ENCODE measurements around the gene PSMG4.

Gene PSMG4

GRCh38 chr6:3252369-3252768 lies 6.4 kb upstream of the PSMG4 start:
- no peak for DNase-seq

- DNase-seq, result no peak
Measured at GRCh38 chr6:3252861-3253596, 5.7 kb upstream of the PSMG4 start.

GRCh38 chr6:3253597-3253961 lies 5.2 kb upstream of the PSMG4 start:
- DNase-seq, result no peak

GRCh38 chr6:3258201-3258600 lies 546 bp upstream of the PSMG4 start:
- DNase-seq, result no peak

GRCh38 chr6:3259491-3259958 lies 778 bp downstream of the PSMG4 start:
- DNase-seq, result peak; percentile 62

- DNase-seq, result peak; percentile 52
Measured at GRCh38 chr6:3260296-3260695, 1.5 kb downstream of the PSMG4 start.

GRCh38 chr6:3260772-3261517 lies 2.2 kb downstream of the PSMG4 start:
- no peak for DNase-seq

GRCh38 chr6:3261518-3261820 lies 2.7 kb downstream of the PSMG4 start:
- DNase-seq, result no peak

GRCh38 chr6:3261921-3262320 lies 3.2 kb downstream of the PSMG4 start:
- no peak for DNase-seq

GRCh38 chr6:3263096-3263495 lies 4.3 kb downstream of the PSMG4 start:
- DNase-seq, result peak; percentile 56

GRCh38 chr6:3264356-3264755 lies 5.6 kb downstream of the PSMG4 start:
- no peak for DNase-seq

GRCh38 chr6:3265671-3266070 lies 6.9 kb downstream of the PSMG4 start:
- DNase-seq, result peak; percentile 46

GRCh38 chr6:3266170-3266569 lies 7.4 kb downstream of the PSMG4 start:
- DNase-seq, result peak; percentile 67

- no peak for DNase-seq
Measured at GRCh38 chr6:3267162-3267561, 8.4 kb downstream of the PSMG4 start.

GRCh38 chr6:3268680-3269079 lies 9.9 kb downstream of the PSMG4 start:
- DNase-seq, result no peak

GRCh38 chr6:3269281-3269975 lies 10.7 kb downstream of the PSMG4 start:
- no peak for DNase-seq

- no peak for DNase-seq
Measured at GRCh38 chr6:3270258-3270657, 11.5 kb downstream of the PSMG4 start.

- no peak for DNase-seq
Measured at GRCh38 chr6:3271756-3272155, 13.0 kb downstream of the PSMG4 start.

GRCh38 chr6:3272911-3273547 lies 14.3 kb downstream of the PSMG4 start:
- no peak for DNase-seq

GRCh38 chr6:3273707-3274521 lies 15.2 kb downstream of the PSMG4 start:
- no peak for DNase-seq

- no peak for DNase-seq
Measured at GRCh38 chr6:3276174-3277167, 17.7 kb downstream of the PSMG4 start.

Data from NCI-H82 (cell line).